Suprapubic skin (tissue), 4 donors: ENCODE results near the gene KANSL1.

Experiments
- EP300 ChIP-seq: sonication (generic); formaldehyde crosslinking; IDR thresholded peaks from one replicate; pipeline ENCODE4 v1.6.1; 2017; ENCODE audit warnings: antibody characterized with exemption
- POLR2AphosphoS5 ChIP-seq, 3 donors: sonication (generic); formaldehyde crosslinking; IDR thresholded peaks; one replicate each; pipeline ENCODE4 v1.6.1; 2017; ENCODE audit warnings: antibody characterized with exemption in 3 of 3

- TF ChIP-seq EP300 (no peak), POLR2AphosphoS5 (IDR thresholded peaks at IDR 0.05) (no peak)
Observed at GRCh38 chr17:46071796-46072195, 121.4 kb downstream of the KANSL1 start.
